Stimulated activated naive CD8-positive, alpha-beta T cell treated with anti-CD3 and anti-CD28 coated beads, Interleukin-15, amount 100 ng/mL, for 72 hours (primary cell): ENCODE measurements around the gene BCAS1.

Source experiments
- ATAC-seq: fragments of 150-1000 bp; cut with Tn5 transposase; 2 replicates; pipeline ENCODE4 v1.10.0; 2021; ENCODE audit warnings: mild to moderate bottlenecking, moderate library complexity
- DNase-seq, 2 donors: peaks; one replicate each; pipeline ENCODE4 v3.0.0; 2021 to 2022
- H3K27ac Mint-ChIP-seq, 2 donors: one replicate each; pipeline ENCODE4 v1.8.0; 2022; ENCODE audit warnings: mild to moderate bottlenecking in 2 of 2, mixed read lengths in 2 of 2, moderate library complexity in 2 of 2
- H3K27me3 Mint-ChIP-seq: one replicate; pipeline ENCODE4 v1.8.0; 2022; ENCODE audit warnings: mixed read lengths
- H3K4me1 Mint-ChIP-seq: one replicate; pipeline ENCODE4 v1.8.0; 2022; ENCODE audit warnings: mild to moderate bottlenecking, mixed read lengths
- H3K4me3 Mint-ChIP-seq, 2 donors: one replicate each; pipeline ENCODE4 v1.8.0; 2022; ENCODE audit warnings: mild to moderate bottlenecking in 2 of 2, mixed read lengths in 2 of 2, moderate library complexity in 1 of 2
- H3K9me3 Mint-ChIP-seq, 2 donors: one replicate each; pipeline ENCODE4 v1.8.0; 2022; ENCODE audit warnings: mixed read lengths in 2 of 2

Gene BCAS1

DNA sequence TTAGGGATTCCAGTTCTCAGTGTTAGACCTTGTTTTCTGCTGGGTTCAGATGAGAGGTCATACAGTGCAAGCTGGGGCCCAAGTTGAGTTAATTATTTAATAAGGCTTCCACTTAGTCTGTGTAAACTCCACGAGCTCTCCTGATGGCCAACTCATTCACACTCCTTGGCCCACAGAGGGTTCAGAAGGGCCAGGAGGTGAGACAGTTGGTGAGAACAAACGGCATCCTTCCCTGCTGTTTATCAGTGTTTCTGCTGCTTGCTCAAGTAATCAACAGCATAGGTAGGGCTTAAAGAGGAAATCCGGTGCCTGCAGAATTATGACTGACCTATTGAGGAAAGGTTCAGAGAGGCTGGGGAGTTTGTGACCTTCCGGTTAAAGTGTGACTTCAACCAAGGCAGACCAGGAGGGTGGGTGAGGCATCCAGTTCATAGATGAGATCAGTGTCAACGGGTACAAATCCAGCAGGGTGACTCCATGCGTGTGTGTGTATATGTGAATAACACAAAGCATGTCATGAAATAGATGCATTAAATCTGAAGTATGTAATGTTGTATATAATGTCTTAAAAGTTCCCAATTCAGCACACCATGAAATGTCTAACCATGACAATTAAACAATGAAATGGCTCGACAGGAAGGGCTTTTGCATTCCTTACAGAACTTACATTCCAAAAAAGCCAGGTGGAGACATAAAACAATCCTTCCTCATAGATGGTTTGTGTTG is 37.4 kb upstream of the BCAS1 start:
- Mint-ChIP-seq H3K9me3 (peaks cover 0 to 5% of the 10 kb centered on the region in 2 donors), H3K27ac (no peak overlapping the region), H3K27me3 (peaks cover 6% of the 10 kb centered on the region), H3K4me3 (no peak overlapping the region), H3K4me1 (peaks cover 5% of the 10 kb centered on the region)
- ATAC-seq (no peak), DNase-seq (no peak)

DNA sequence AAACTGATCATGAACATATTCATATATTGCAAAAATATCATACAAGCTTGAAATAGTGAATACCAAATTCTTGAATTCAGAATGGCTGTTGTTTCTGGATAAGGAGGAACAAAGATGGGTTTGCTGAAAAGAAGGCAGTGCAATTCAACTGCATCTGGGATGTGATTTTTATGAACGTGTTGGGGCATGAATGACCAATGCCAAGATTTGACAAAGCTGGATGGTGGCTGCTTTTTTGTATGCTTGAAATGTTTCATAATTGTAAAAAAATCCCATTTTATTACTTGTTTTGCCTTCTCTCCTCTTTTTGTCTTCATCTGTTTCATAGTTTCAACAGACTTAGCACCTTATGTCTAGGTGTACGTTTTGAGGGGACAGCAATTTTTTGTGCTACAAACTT is 36.8 kb upstream of the BCAS1 start:
- ATAC-seq (no peak), DNase-seq (no peak)
- peaks cover 5% of the 10 kb centered on the region for H3K4me1 Mint-ChIP-seq
- no peak overlapping the region for H3K4me3 Mint-ChIP-seq
- H3K27me3 Mint-ChIP-seq, result peaks cover 6% of the 10 kb centered on the region
- H3K27ac Mint-ChIP-seq, result no peak overlapping the region
- H3K9me3 Mint-ChIP-seq, result peaks cover 0 to 5% of the 10 kb centered on the region in 2 donors

DNA sequence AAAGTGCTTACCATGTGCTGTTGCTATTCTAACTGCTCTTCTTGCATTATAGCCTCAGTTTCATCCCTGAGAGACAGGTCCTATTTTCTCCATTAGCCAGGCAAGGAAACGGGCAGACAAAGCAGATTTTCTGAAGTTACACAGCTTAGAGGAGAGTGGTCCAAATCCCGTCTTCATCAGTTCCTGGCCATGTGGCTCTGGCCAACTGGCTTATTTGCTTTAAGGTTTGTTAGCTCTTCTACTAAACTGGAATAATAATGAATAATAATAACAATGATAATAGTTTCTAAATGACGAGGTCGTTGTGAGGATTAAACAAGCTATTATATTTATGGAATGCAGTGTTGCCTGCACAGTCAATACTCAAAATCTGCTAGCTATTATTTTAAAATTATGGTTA is 35.8 kb upstream of the BCAS1 start:
- no peak for DNase-seq
- peaks cover 6% of the 10 kb centered on the region for H3K27me3 Mint-ChIP-seq
- H3K4me1 Mint-ChIP-seq, result peaks cover 5% of the 10 kb centered on the region
- no peak overlapping the region for H3K27ac Mint-ChIP-seq
- no peak for ATAC-seq
- no peaks in the 10 kb centered on the region for H3K9me3 Mint-ChIP-seq
- no peak overlapping the region for H3K4me3 Mint-ChIP-seq

- peaks cover 5% of the 10 kb centered on the region for H3K4me1 Mint-ChIP-seq
- DNase-seq (no peak), ATAC-seq (no peak)
- no peak overlapping the region for H3K4me3 Mint-ChIP-seq
- H3K27me3 Mint-ChIP-seq, result peaks cover 6% of the 10 kb centered on the region
- H3K9me3 Mint-ChIP-seq, result no peaks in the 10 kb centered on the region
- H3K27ac Mint-ChIP-seq, result no peak overlapping the region
Measured at GRCh38 chr20:54105653-54106052, 35.3 kb upstream of the BCAS1 start.

- DNase-seq (no peak), ATAC-seq (no peak)
- Mint-ChIP-seq H3K27me3 (peaks cover 6% of the 10 kb centered on the region), H3K4me1 (peaks cover 5% of the 10 kb centered on the region), H3K4me3 (no peak overlapping the region), H3K27ac (no peak overlapping the region), H3K9me3 (no peaks in the 10 kb centered on the region)
Measured at GRCh38 chr20:54104781-54105180, 34.4 kb upstream of the BCAS1 start.

DNA sequence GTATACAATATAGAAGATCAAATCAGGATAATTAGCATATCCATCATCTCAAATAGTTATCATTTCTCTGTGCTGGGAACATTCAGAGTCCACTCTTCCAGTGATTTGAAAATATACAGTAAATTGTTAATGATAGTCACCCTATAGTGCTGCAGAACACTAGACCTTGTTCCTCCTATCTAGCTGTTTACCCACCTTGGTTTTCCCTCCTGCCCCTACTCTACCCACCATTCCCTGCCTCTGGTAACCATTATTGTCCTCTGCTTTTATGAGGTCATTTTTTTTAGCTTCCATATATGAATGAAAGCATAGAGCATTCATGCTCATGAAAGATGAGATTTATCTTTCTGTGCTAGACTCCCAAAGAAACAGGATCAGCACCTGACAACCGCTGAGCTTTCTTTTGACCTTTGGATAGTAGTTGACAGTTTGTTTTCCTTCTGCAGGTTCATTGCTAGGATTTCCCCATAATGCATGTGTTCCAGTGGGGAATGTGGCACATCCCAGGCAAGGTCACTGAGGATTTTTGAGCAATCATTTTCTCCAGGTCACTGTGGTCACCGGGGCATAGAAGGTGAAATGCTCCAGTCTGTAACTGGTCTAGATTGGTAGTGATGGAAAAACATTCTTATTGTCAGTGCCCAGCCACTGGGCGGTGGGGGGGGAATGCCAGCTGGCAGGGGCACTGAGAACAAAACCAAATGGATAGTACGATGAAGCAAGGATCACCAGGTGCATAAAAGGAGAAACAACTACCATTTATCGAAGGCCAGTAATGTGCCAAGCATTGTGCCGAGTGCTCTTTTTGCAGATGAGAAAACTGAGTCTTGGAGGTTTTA is 33.6 kb upstream of the BCAS1 start:
- Mint-ChIP-seq H3K27me3 (peaks cover 6% of the 10 kb centered on the region), H3K4me3 (peak overlapping the region in 1 of 2 donors; percentile 10), H3K9me3 (no peaks in the 10 kb centered on the region), H3K4me1 (peaks cover 5% of the 10 kb centered on the region), H3K27ac (no peak overlapping the region)
- no peak for DNase-seq
- no peak for ATAC-seq

- Mint-ChIP-seq H3K9me3 (no peaks in the 10 kb centered on the region), H3K27ac (no peak overlapping the region), H3K4me1 (peaks cover 5% of the 10 kb centered on the region), H3K27me3 (peaks cover 6% of the 10 kb centered on the region), H3K4me3 (no peak overlapping the region)
- peak; percentile 75 for ATAC-seq
- peak; percentile 72 to 76 for DNase-seq
Measured at GRCh38 chr20:54103067-54103761, 32.8 kb upstream of the BCAS1 start.

GRCh38 chr20:54102543-54102942 is 32.1 kb upstream of the BCAS1 start:
- H3K4me3 Mint-ChIP-seq, result no peak overlapping the region
- DNase-seq (no peak), ATAC-seq (no peak)
- H3K27ac Mint-ChIP-seq, result no peak overlapping the region
- H3K4me1 Mint-ChIP-seq, result peaks cover 5% of the 10 kb centered on the region
- H3K9me3 Mint-ChIP-seq, result no peaks in the 10 kb centered on the region
- H3K27me3 Mint-ChIP-seq, result peaks cover 2% of the 10 kb centered on the region

- Mint-ChIP-seq H3K4me1 (peaks cover 15% of the 10 kb centered on the region), H3K27me3 (no peaks in the 10 kb centered on the region), H3K4me3 (no peak overlapping the region), H3K9me3 (no peaks in the 10 kb centered on the region), H3K27ac (no peak overlapping the region)
- ATAC-seq (no peak), DNase-seq (no peak)
Measured at GRCh38 chr20:54100563-54100962, 30.2 kb upstream of the BCAS1 start.

GRCh38 chr20:54099894-54100293 is 29.5 kb upstream of the BCAS1 start:
- Mint-ChIP-seq H3K9me3 (no peaks in the 10 kb centered on the region), H3K4me3 (no peak overlapping the region), H3K27ac (no peak overlapping the region), H3K27me3 (no peaks in the 10 kb centered on the region), H3K4me1 (peaks cover 15% of the 10 kb centered on the region)
- DNase-seq, result no peak
- no peak for ATAC-seq

DNA sequence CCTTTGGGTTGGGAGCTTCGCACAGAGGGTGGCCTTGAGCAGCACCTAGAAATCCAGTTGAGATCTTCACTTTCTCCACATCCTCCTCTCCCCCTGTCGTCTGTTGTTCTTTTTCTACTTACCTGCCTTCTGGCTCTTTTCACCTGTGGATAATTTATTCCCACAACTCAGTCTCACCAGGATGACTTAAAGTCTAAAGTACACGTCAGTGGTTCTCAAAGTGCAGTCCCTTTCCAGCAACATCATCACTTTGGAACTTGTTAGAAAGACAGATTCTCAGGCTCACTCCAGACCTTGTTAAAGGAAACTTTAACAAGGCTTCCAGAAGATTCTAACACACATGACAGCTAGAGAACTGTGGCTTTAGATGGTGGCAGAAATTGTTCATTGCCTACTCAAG is 27.7 kb upstream of the BCAS1 start:
- no peak for ATAC-seq
- H3K27me3 Mint-ChIP-seq, result no peaks in the 10 kb centered on the region
- no peak for DNase-seq
- no peak overlapping the region for H3K27ac Mint-ChIP-seq
- H3K4me1 Mint-ChIP-seq, result peaks cover 10% of the 10 kb centered on the region
- no peak overlapping the region for H3K4me3 Mint-ChIP-seq
- H3K9me3 Mint-ChIP-seq, result no peaks in the 10 kb centered on the region

- peaks cover 10% of the 10 kb centered on the region for H3K4me1 Mint-ChIP-seq
- ATAC-seq (no peak), DNase-seq (no peak)
- no peaks in the 10 kb centered on the region for H3K9me3 Mint-ChIP-seq
- H3K27ac Mint-ChIP-seq, result peak overlapping the region; percentile 75 to 83
- no peaks in the 10 kb centered on the region for H3K27me3 Mint-ChIP-seq
- no peak overlapping the region for H3K4me3 Mint-ChIP-seq
Measured at GRCh38 chr20:54097236-54097529, 26.8 kb upstream of the BCAS1 start.

GRCh38 chr20:54095824-54096223 is 25.4 kb upstream of the BCAS1 start:
- ATAC-seq, result no peak
- no peak for DNase-seq
- H3K27ac Mint-ChIP-seq, result no peak overlapping the region
- H3K4me3 Mint-ChIP-seq, result no peak overlapping the region
- peaks cover under 1% of the 10 kb centered on the region for H3K27me3 Mint-ChIP-seq
- H3K4me1 Mint-ChIP-seq, result peaks cover 13% of the 10 kb centered on the region
- no peaks in the 10 kb centered on the region for H3K9me3 Mint-ChIP-seq

GRCh38 chr20:54094268-54094580 is 23.8 kb upstream of the BCAS1 start:
- no peaks in the 10 kb centered on the region for H3K9me3 Mint-ChIP-seq
- ATAC-seq (no peak), DNase-seq (no peak)
- H3K27me3 Mint-ChIP-seq, result peaks cover 7% of the 10 kb centered on the region
- no peak overlapping the region for H3K4me3 Mint-ChIP-seq
- peaks cover 20% of the 10 kb centered on the region for H3K4me1 Mint-ChIP-seq
- no peak overlapping the region for H3K27ac Mint-ChIP-seq

- Mint-ChIP-seq H3K4me3 (no peak overlapping the region), H3K4me1 (peaks cover 20% of the 10 kb centered on the region), H3K9me3 (no peaks in the 10 kb centered on the region), H3K27ac (no peak overlapping the region), H3K27me3 (peaks cover 7% of the 10 kb centered on the region)
- DNase-seq (no peak), ATAC-seq (no peak)
Measured at GRCh38 chr20:54093423-54094267, 23.3 kb upstream of the BCAS1 start.
